ENCODE data around the gene PAQR7.
A peak's percentile ranks its signal among the peaks of the same experiment; 100 is the strongest.

The PAQR7 gene

DNA sequence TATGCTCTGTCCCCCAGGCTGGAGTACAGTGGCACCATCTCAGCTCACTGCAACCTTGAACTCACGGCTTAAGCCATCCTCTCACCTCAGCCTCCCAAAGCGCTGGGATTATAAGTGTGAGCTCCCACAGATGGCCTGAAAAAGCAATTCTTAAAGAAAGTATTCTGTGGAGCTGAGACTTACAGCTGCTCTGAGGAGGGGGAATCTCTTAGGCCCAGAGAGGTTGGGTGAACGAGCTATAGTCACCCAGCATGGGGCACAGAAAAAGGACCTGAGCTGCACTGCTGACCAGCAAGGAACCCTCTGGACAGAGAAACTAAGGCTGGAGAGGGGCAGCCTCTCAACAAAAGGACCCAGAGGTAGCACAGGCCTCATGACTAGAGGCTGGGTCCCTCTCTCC lies 1.3 kb downstream of the PAQR7 start:
- Histone ChIP-seq H3K27ac (replicated peaks) (no peak overlapping the region), H3K27me3 (ENCODE audit: insufficient read depth, poor library complexity, severe bottlenecking) (no peaks in the 10 kb centered on the region), H3K4me3 (replicated peaks; ENCODE audit: insufficient read depth, low read length) (no peak overlapping the region)
- TF ChIP-seq, protein P1, sequence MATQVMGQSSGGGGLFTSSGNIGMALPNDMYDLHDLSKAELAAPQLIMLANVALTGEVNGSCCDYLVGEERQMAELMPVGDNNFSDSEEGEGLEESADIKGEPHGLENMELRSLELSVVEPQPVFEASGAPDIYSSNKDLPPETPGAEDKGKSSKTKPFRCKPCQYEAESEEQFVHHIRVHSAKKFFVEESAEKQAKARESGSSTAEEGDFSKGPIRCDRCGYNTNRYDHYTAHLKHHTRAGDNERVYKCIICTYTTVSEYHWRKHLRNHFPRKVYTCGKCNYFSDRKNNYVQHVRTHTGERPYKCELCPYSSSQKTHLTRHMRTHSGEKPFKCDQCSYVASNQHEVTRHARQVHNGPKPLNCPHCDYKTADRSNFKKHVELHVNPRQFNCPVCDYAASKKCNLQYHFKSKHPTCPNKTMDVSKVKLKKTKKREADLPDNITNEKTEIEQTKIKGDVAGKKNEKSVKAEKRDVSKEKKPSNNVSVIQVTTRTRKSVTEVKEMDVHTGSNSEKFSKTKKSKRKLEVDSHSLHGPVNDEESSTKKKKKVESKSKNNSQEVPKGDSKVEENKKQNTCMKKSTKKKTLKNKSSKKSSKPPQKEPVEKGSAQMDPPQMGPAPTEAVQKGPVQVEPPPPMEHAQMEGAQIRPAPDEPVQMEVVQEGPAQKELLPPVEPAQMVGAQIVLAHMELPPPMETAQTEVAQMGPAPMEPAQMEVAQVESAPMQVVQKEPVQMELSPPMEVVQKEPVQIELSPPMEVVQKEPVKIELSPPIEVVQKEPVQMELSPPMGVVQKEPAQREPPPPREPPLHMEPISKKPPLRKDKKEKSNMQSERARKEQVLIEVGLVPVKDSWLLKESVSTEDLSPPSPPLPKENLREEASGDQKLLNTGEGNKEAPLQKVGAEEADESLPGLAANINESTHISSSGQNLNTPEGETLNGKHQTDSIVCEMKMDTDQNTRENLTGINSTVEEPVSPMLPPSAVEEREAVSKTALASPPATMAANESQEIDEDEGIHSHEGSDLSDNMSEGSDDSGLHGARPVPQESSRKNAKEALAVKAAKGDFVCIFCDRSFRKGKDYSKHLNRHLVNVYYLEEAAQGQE (IDR thresholded peaks at IDR 0.05; ENCODE audit: insufficient replicate concordance, low read depth), result no peak
- TF ChIP-seq POLR2AphosphoS5 (IDR thresholded peaks at IDR 0.05; ENCODE audit: low read depth) (no peak), GABPA (IDR thresholded peaks at IDR 0.05; ENCODE audit: low read depth) (no peak)
- no peak for DNase-seq (ENCODE audit: low read depth in 1 of 2, low spot score in 1 of 2)

DNA sequence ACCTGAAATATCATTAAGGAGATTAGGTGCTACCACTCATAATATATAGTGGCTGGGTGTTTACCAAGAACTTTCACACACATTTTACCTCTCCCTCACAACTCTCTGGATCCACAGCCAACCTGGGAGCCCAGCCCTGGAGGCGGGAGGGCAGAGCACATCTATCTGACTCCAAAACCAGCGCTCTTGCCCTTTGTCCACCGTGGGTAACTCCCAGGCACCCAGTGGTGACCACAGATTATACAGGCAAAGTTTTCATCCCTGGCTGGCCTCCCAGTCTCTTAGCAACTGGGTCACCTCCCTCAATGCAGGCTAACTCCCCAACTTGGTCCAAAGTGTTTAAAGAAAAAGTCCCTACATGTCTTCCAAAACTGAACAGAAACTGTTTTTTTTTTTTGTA lies 2.4 kb downstream of the PAQR7 start:
- TF ChIP-seq GABPA (IDR thresholded peaks at IDR 0.05; ENCODE audit: low read depth) (no peak), SPI1 (IDR thresholded peaks at IDR 0.05; ENCODE audit: borderline replicate concordance, low read depth) (no peak), POLR2AphosphoS5 (IDR thresholded peaks at IDR 0.05; ENCODE audit: low read depth) (no peak)
- TF ChIP-seq, protein P1 (IDR thresholded peaks at IDR 0.05; ENCODE audit: insufficient replicate concordance, low read depth), result no peak
- TF ChIP-seq, protein P2, sequence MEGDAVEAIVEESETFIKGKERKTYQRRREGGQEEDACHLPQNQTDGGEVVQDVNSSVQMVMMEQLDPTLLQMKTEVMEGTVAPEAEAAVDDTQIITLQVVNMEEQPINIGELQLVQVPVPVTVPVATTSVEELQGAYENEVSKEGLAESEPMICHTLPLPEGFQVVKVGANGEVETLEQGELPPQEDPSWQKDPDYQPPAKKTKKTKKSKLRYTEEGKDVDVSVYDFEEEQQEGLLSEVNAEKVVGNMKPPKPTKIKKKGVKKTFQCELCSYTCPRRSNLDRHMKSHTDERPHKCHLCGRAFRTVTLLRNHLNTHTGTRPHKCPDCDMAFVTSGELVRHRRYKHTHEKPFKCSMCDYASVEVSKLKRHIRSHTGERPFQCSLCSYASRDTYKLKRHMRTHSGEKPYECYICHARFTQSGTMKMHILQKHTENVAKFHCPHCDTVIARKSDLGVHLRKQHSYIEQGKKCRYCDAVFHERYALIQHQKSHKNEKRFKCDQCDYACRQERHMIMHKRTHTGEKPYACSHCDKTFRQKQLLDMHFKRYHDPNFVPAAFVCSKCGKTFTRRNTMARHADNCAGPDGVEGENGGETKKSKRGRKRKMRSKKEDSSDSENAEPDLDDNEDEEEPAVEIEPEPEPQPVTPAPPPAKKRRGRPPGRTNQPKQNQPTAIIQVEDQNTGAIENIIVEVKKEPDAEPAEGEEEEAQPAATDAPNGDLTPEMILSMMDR (IDR thresholded peaks at IDR 0.05; ENCODE audit: insufficient read depth, low read length), result no peak

DNA sequence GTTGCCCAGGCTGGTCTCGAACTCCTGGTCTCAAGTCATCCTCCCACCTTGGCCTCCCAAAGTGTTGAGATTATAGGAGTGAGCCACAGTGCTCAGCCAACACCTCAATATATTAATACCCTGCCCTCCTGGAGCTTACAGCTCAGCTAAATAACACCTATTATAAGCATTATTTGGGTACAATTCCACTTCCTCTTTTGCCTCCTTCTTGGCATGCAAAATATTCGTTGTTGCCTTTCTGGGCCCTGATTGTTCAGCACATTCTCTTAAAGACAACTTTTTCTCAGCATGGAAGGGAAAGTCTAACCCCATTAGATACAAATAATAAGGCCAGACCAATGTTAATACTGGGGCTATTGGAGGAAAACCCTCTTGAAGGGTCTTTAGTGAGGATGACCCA lies 2.8 kb downstream of the PAQR7 start:
- DNase-seq (ENCODE audit: low read depth in 1 of 2, low spot score in 1 of 2), result no peak
- Histone ChIP-seq H3K27me3 (ENCODE audit: insufficient read depth, poor library complexity, severe bottlenecking) (no peaks in the 10 kb centered on the region), H3K4me3 (replicated peaks; ENCODE audit: insufficient read depth, low read length) (no peak overlapping the region), H3K27ac (replicated peaks) (no peak overlapping the region)
- no peak for TF ChIP-seq POLR2AphosphoS5 (IDR thresholded peaks at IDR 0.05; ENCODE audit: low read depth)
- TF ChIP-seq SPI1 (IDR thresholded peaks at IDR 0.05; ENCODE audit: borderline replicate concordance, low read depth), result peak; percentile 96
- TF ChIP-seq GABPA (IDR thresholded peaks at IDR 0.05; ENCODE audit: low read depth), result no peak
- TF ChIP-seq, protein P1 (IDR thresholded peaks at IDR 0.05; ENCODE audit: insufficient replicate concordance, low read depth), result no peak

More for the DNA sequence above, 2.4 kb downstream of the PAQR7 start:
- no peak overlapping the region for H3K27ac ChIP-seq (replicated peaks)
- no peak for DNase-seq (ENCODE audit: low read depth in 1 of 2, low spot score in 1 of 2)
- no peak overlapping the region for H3K4me3 ChIP-seq (replicated peaks; ENCODE audit: insufficient read depth, low read length)
- no peaks in the 10 kb centered on the region for H3K27me3 ChIP-seq (ENCODE audit: insufficient read depth, poor library complexity, severe bottlenecking)

DNA sequence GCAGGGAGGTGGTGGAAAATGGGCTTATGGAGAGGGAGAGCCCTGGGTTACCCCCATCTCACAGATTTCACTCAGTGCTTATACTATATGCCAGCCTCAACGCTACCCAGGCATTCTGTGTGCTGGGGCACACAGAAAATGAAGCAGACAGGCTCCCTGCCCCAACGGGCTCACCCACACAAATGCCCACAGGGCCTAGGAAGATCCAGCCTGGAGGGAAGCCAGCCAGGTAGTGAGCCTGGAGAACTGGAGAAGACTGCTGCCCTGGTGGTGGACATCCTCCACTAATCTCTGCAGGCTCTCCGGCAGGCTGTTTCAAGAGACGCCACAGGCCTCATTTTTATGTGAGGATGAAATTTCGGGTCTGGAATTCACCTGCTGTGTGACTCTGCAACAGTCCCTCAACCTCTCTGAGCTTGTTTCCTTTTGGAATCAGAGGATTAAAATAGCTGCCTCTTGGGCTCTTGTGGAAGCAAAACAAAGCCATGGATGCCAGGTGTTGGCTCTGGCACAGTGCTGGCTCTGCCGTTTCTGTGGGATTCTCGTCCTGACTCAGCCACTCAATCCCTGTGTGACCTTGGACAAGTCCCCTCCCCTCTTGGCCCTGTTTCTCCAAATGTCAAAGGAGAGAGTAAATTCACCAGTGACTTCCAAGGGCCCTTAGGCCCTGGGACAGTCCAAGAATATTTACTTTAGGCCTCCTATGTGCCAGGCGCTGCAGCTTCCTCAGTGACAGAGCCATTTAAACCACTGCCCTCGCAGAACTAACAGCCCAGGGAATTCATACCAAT lies 3.6 kb downstream of the PAQR7 start:
- H3K27ac ChIP-seq (replicated peaks), result no peak overlapping the region
- TF ChIP-seq, protein P1 (IDR thresholded peaks at IDR 0.05; ENCODE audit: insufficient replicate concordance, low read depth), result no peak
- H3K4me3 ChIP-seq (replicated peaks; ENCODE audit: insufficient read depth, low read length), result no peak overlapping the region
- DNase-seq (ENCODE audit: low read depth in 1 of 2, low spot score in 1 of 2), result no peak
- no peaks in the 10 kb centered on the region for H3K27me3 ChIP-seq (ENCODE audit: insufficient read depth, poor library complexity, severe bottlenecking)
